GM21447 (cell line): ENCODE results near the gene COL11A2.
"Not testable (repeated sequence)": the region's sequence is repeated elsewhere in the genome, so short reads cannot be mapped to it uniquely, and the experiment has no call there.

Source experiments
- ATAC-seq: cut with Tn5 transposase; IDR thresholded peaks from one replicate; pipeline ENCODE4 v1.9.1; 2021; ENCODE audit not compliant: unreplicated experiment

Gene COL11A2

GRCh38 chr6:33192105-33192646 lies at the start of gene COL11A2:
TSS of gene COL11A2 (minus strand) at chr6:33192467. CDS start at chr6:33192240, 227 bp downstream.
- no peak for ATAC-seq

GRCh38 chr6:33241968-33242367 lies 49.7 kb upstream of the COL11A2 start:
- no peak for ATAC-seq

- ATAC-seq: no peak
Measured at GRCh38 chr6:33237741-33238140, 45.5 kb upstream of the COL11A2 start.

GRCh38 chr6:33236852-33237251 lies 44.6 kb upstream of the COL11A2 start:
- no peak for ATAC-seq

- ATAC-seq: no peak
Measured at GRCh38 chr6:33236328-33236727, 44.1 kb upstream of the COL11A2 start.

- ATAC-seq: no peak
Measured at GRCh38 chr6:33235221-33235634, 43.0 kb upstream of the COL11A2 start.

GRCh38 chr6:33226503-33227120 lies 34.3 kb upstream of the COL11A2 start:
- not testable (repeated sequence) for ATAC-seq

GRCh38 chr6:33217681-33218080 lies 25.4 kb upstream of the COL11A2 start:
- ATAC-seq: no peak

GRCh38 chr6:33217246-33217645 lies 25.0 kb upstream of the COL11A2 start:
- no peak for ATAC-seq

GRCh38 chr6:33216117-33216649 lies 23.9 kb upstream of the COL11A2 start:
- ATAC-seq: no peak

- no peak for ATAC-seq
Measured at GRCh38 chr6:33215271-33216116, 23.2 kb upstream of the COL11A2 start.

- no peak for ATAC-seq
Measured at GRCh38 chr6:33213989-33214335, 21.7 kb upstream of the COL11A2 start.

GRCh38 chr6:33213166-33213988 lies 21.1 kb upstream of the COL11A2 start:
- ATAC-seq: no peak

- no peak for ATAC-seq
Measured at GRCh38 chr6:33212857-33213165, 20.5 kb upstream of the COL11A2 start.

- no peak for ATAC-seq
Measured at GRCh38 chr6:33211666-33212422, 19.6 kb upstream of the COL11A2 start.

GRCh38 chr6:33211136-33211535 lies 18.9 kb upstream of the COL11A2 start:
- no peak for ATAC-seq

- ATAC-seq: no peak
Measured at GRCh38 chr6:33209856-33210255, 17.6 kb upstream of the COL11A2 start.

GRCh38 chr6:33208091-33208967 lies 16.1 kb upstream of the COL11A2 start, which contains the start of gene RING1:
TSS of gene RING1 (plus strand) at chr6:33208500. CDS start at chr6:33208823, 323 bp downstream.
- peak; percentile 34 for ATAC-seq

- no peak for ATAC-seq
Measured at GRCh38 chr6:33207552-33208090, 15.4 kb upstream of the COL11A2 start.
